ENCODE measurements around the gene SLC66A2.

SLC66A2 gene

GRCh38 chr18:79874553-79875530 is 76.6 kb downstream of the SLC66A2 start:
- H3K36me3 ChIP-seq (ENCODE audit: low read length) = no peaks in the 10 kb centered on the region
- no peaks in the 10 kb centered on the region for H3K9me2 ChIP-seq (replicated peaks; ENCODE audit: insufficient read depth, low read length)
- H3K4me2 ChIP-seq (ENCODE audit: low read depth, low read length, poor library complexity, severe bottlenecking) = no peak overlapping the region
- no peaks in the 10 kb centered on the region for H4K20me1 ChIP-seq (ENCODE audit: low read depth, low read length)
- H3F3A ChIP-seq (ENCODE audit: insufficient read depth) = no peaks in the 10 kb centered on the region
- H3K9me3 ChIP-seq (ENCODE audit: insufficient read depth, low read length) = no peaks in the 10 kb centered on the region
- H3K27ac ChIP-seq (ENCODE audit: low read depth, low read length) = no peak overlapping the region
- no peaks in the 10 kb centered on the region for H3K79me2 ChIP-seq (ENCODE audit: insufficient read depth, low read length)
- no peaks in the 10 kb centered on the region for H3K27me3 ChIP-seq (ENCODE audit: low read length)
- no peak overlapping the region for H2AFZ ChIP-seq (ENCODE audit: low read depth, low read length, severe bottlenecking)
- no peak overlapping the region for H3K4me3 ChIP-seq (ENCODE audit: insufficient read depth, low read length, poor library complexity, severe bottlenecking)
- H3K9ac ChIP-seq (ENCODE audit: low read length) = no peak overlapping the region
- TF ChIP-seq CTCF (IDR thresholded peaks at IDR 0.05; ENCODE audit: insufficient read depth, low read length, poor library complexity, severe bottlenecking) (no peak), EZH2phosphoT487 (conservative IDR thresholded peaks at IDR 0.05; ENCODE audit: low read length) (no peak)

- no peaks in the 10 kb centered on the region for H3F3A ChIP-seq (ENCODE audit: insufficient read depth)
- no peaks in the 10 kb centered on the region for H3K9me3 ChIP-seq (ENCODE audit: insufficient read depth, low read length)
- no peaks in the 10 kb centered on the region for H4K20me1 ChIP-seq (ENCODE audit: low read depth, low read length)
- no peak overlapping the region for H2AFZ ChIP-seq (ENCODE audit: low read depth, low read length, severe bottlenecking)
- H3K4me3 ChIP-seq (ENCODE audit: insufficient read depth, low read length, poor library complexity, severe bottlenecking) = no peak overlapping the region
- no peak for TF ChIP-seq EZH2phosphoT487 (conservative IDR thresholded peaks at IDR 0.05; ENCODE audit: low read length)
- H3K79me2 ChIP-seq (ENCODE audit: insufficient read depth, low read length) = no peaks in the 10 kb centered on the region
- no peaks in the 10 kb centered on the region for H3K27me3 ChIP-seq (ENCODE audit: low read length)
- H3K9ac ChIP-seq (ENCODE audit: low read length) = no peak overlapping the region
- H3K4me2 ChIP-seq (ENCODE audit: low read depth, low read length, poor library complexity, severe bottlenecking) = no peak overlapping the region
- no peak overlapping the region for H3K27ac ChIP-seq (ENCODE audit: low read depth, low read length)
- no peaks in the 10 kb centered on the region for H3K9me2 ChIP-seq (replicated peaks; ENCODE audit: insufficient read depth, low read length)
- no peaks in the 10 kb centered on the region for H3K36me3 ChIP-seq (ENCODE audit: low read length)
Observed at GRCh38 chr18:79873449-79874110, 77.9 kb downstream of the SLC66A2 start.

DNA sequence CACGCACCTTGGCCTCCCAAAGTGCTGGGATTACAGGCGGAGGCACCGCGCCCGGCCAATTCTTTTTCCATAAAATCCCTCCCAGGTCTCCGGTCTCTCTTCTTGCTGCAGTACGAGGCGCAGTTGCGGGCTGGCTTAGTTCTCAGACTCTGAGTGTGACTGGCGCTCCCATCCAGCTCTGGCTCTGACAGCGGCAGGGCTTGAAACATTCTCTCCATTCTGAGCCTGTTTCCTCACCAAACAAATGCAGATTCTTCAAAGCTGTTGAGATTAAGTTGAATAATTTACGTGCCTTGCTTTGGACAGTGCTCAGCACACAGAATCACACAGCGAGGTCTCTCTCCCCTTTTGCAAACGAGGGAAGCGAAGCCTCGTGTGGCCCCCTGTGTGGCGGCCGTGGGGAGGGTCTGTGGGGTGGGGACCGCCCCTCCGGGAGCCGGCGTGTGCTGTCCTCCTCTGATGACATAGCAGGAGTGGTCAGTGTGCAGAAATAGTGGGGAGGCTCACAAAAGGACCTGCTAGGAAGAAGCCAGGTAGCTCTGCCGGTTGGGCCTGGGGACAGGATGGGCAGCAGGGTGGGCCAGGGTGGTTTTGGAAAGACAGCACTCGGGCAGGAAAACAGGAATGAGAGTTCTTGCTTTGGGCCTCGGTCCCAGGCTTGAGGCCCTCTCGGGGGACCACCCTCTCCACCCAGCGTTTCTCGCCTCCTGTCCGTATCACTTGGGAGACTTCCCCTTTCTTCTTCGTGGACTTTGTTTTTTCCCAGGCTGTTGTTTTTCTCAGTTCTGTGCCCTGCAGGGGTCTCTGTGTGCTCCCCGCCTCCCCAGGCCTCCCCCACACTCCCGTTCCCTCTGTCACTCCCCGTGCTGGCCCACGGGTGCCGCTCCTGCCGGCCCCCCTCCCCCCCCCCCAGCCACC is 78.7 kb downstream of the SLC66A2 start:
- TF ChIP-seq EZH2phosphoT487 (conservative IDR thresholded peaks at IDR 0.05; ENCODE audit: low read length) = no peak
- no peak for TF ChIP-seq CTCF (IDR thresholded peaks at IDR 0.05; ENCODE audit: insufficient read depth, low read length, poor library complexity, severe bottlenecking)
- Histone ChIP-seq H4K20me1 (ENCODE audit: low read depth, low read length) (no peaks in the 10 kb centered on the region), H3F3A (ENCODE audit: insufficient read depth) (no peaks in the 10 kb centered on the region), H3K27ac (ENCODE audit: low read depth, low read length) (no peak overlapping the region), H3K9me2 (replicated peaks; ENCODE audit: insufficient read depth, low read length) (no peaks in the 10 kb centered on the region), H3K27me3 (ENCODE audit: low read length) (no peaks in the 10 kb centered on the region), H3K9ac (ENCODE audit: low read length) (no peak overlapping the region), H3K4me2 (ENCODE audit: low read depth, low read length, poor library complexity, severe bottlenecking) (no peak overlapping the region), H2AFZ (ENCODE audit: low read depth, low read length, severe bottlenecking) (no peak overlapping the region), H3K4me3 (ENCODE audit: insufficient read depth, low read length, poor library complexity, severe bottlenecking) (no peak overlapping the region), H3K79me2 (ENCODE audit: insufficient read depth, low read length) (no peaks in the 10 kb centered on the region), H3K9me3 (ENCODE audit: insufficient read depth, low read length) (no peaks in the 10 kb centered on the region), H3K36me3 (ENCODE audit: low read length) (no peaks in the 10 kb centered on the region)

All from SU-DHL-6 (cell line).